Cardiac muscle cell (in vitro differentiated cells and primary cell): ENCODE measurements around the gene EIF2A. TPM values are rescaled to one million over a fixed set of nuclear protein-coding genes. Genes with fewer than 3 reads are reported as not detected.
"Not testable (repeated sequence)": the region's sequence is repeated elsewhere in the genome, so short reads cannot be mapped to it uniquely, and the experiment has no call there.

Experiments
- DNase-seq, 2 donors: peaks; one replicate each; pipeline versions ENCODE4 v3.0.0 to v3.0.0-alpha.2; 2010 to 2017; ENCODE audit warnings: low read depth in 1 of 2, low spot score in 1 of 2
- H3K27ac ChIP-seq: fragments of 200-600 bp; sonication (generic); 2 replicates; pipeline ENCODE4 v1.5.1; 2016
- H3K27me3 ChIP-seq: fragments of 200-600 bp; sonication (generic); 2 replicates; pipeline ENCODE4 v1.6.0; 2016; ENCODE audit warnings: control low read depth
- H3K36me3 ChIP-seq: fragments of 200-600 bp; sonication (generic); 2 replicates; pipeline ENCODE4 v1.5.1; 2016; ENCODE audit warnings: control low read depth
- H3K4me1 ChIP-seq: fragments of 200-600 bp; sonication (generic); 2 replicates; pipeline ENCODE4 v1.8.1; 2017; ENCODE audit warnings: low read depth, mild to moderate bottlenecking, mixed run types
- H3K4me3 ChIP-seq: fragments of 200-600 bp; sonication (generic); 2 replicates; pipeline ENCODE4 v1.5.1; 2016; ENCODE audit warnings: mild to moderate bottlenecking
- H3K9me3 ChIP-seq: fragments of 200-600 bp; sonication (generic); 2 replicates; pipeline ENCODE4 v1.5.1; 2017; ENCODE audit warnings: low read depth, mild to moderate bottlenecking, control low read depth
- polyA plus RNA-seq: library from polyadenylated mRNA; unstranded; fragments of >200 nt; fragmentation: Nextera tagmentation; extraction: Ambion mirVana; gene quantifications from 2 replicates; pipeline ENCODE4 v1.2.1, GENCODE V29; 2016
- total RNA-seq: library from RNA; depleted of rRNA; stranded (reverse); fragments of >200 nt; gene quantifications from 2 replicates; pipeline ENCODE4 v1.2.3, GENCODE V29; 2016
- TF ChIP-seq, protein P1 (sequence below): IDR thresholded peaks from 2 replicates; pipeline ENCODE4 v1.5.1; 2012; ENCODE audit warnings: low read depth, mild to moderate bottlenecking, low read length

Gene EIF2A
- total and polyA plus RNA-seq, 2 experiments from 2014 or later: 40.5 to 49.5 TPM

DNA sequence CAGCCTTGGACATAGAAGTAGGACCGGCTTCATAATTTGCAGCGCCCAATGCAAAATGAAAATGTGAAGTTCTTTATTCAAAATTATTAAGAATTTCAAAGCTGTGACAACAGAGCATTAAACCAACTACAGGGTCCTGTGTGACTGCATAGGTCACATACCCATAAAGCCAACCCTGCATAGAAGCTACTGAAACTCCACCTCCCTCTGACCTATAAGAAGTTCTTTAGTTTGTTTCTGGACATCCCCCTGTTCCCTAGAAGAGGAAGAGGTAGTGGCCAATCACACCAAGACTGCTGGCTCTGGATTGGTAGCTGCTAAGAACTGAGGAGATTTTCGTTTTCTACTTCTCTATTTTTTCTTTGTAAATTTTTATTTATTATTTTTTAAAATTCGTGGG is 47.6 kb downstream of the EIF2A start:
- no peak for DNase-seq
- no peaks in the 10 kb centered on the region for H3K27me3 ChIP-seq
- TF ChIP-seq, protein P1, sequence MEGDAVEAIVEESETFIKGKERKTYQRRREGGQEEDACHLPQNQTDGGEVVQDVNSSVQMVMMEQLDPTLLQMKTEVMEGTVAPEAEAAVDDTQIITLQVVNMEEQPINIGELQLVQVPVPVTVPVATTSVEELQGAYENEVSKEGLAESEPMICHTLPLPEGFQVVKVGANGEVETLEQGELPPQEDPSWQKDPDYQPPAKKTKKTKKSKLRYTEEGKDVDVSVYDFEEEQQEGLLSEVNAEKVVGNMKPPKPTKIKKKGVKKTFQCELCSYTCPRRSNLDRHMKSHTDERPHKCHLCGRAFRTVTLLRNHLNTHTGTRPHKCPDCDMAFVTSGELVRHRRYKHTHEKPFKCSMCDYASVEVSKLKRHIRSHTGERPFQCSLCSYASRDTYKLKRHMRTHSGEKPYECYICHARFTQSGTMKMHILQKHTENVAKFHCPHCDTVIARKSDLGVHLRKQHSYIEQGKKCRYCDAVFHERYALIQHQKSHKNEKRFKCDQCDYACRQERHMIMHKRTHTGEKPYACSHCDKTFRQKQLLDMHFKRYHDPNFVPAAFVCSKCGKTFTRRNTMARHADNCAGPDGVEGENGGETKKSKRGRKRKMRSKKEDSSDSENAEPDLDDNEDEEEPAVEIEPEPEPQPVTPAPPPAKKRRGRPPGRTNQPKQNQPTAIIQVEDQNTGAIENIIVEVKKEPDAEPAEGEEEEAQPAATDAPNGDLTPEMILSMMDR: no peak
- H3K9me3 ChIP-seq: no peaks in the 10 kb centered on the region
- H3K27ac ChIP-seq: no peak overlapping the region
- no peaks in the 10 kb centered on the region for H3K4me1 ChIP-seq
- H3K4me3 ChIP-seq: no peak overlapping the region
- H3K36me3 ChIP-seq: no peaks in the 10 kb centered on the region

DNA sequence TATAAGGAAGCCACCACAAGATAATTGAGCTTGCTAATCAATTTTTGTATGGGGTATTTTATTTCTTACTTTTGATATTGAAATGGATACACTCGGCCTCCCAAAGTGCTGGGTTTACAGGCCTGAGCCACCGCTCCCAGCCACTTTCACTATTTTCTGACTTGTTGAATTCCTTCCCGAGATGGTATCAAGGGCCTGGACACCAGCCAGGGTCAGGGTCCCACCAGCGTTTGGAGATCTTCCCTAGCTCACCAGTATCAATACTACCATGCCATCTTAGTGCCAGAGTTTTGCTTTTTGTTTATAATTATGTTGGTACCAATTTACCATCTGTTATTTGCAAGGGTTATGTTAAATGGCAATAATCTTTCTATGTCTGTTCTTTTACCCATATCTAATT is 51.1 kb downstream of the EIF2A start:
- TF ChIP-seq, protein P1: no peak
- Histone ChIP-seq H3K4me3 (no peak overlapping the region), H3K4me1 (peaks cover 6% of the 10 kb centered on the region), H3K27me3 (no peaks in the 10 kb centered on the region), H3K9me3 (no peaks in the 10 kb centered on the region), H3K27ac (no peak overlapping the region), H3K36me3 (no peaks in the 10 kb centered on the region)
- no peak for DNase-seq

DNA sequence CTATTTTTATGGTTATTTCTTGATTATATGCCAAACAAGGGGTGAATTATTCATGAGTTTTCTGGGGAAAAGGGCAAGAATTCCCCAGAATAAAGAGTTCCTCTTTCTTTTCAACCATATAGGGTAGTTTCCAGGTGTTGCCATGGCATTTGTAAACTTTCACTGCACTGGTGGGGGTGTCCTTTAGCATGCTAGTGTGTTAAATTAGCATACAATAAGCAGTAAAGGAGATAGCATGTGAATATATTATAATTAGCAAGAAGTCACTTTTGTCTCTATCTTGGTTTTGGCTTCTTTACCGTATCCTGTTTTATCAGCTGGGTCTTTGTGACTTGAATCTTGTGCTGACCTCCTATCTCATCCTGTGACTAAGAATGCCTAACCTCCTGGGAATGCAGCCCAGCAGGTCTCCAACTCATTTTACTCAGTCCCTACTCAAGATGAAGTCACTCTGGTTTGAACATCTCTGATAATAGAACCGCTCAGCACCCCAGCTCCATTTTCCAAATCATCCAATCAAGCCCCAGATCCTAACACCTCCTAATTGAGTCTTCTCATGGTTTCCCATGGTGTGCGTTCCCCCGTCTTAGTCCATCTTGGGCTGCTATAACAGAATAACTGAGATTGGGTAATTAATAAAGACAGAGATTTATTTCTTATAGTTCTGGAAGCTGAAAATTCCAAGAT is 53.2 kb downstream of the EIF2A start:
- Histone ChIP-seq H3K4me1 (peaks cover 12% of the 10 kb centered on the region), H3K4me3 (no peak overlapping the region), H3K27ac (peak overlapping the region; percentile 61), H3K27me3 (no peaks in the 10 kb centered on the region), H3K36me3 (no peaks in the 10 kb centered on the region), H3K9me3 (no peaks in the 10 kb centered on the region)
- TF ChIP-seq, protein P1: no peak
- DNase-seq: peak in 1 of 2 donors; percentile 24

DNA sequence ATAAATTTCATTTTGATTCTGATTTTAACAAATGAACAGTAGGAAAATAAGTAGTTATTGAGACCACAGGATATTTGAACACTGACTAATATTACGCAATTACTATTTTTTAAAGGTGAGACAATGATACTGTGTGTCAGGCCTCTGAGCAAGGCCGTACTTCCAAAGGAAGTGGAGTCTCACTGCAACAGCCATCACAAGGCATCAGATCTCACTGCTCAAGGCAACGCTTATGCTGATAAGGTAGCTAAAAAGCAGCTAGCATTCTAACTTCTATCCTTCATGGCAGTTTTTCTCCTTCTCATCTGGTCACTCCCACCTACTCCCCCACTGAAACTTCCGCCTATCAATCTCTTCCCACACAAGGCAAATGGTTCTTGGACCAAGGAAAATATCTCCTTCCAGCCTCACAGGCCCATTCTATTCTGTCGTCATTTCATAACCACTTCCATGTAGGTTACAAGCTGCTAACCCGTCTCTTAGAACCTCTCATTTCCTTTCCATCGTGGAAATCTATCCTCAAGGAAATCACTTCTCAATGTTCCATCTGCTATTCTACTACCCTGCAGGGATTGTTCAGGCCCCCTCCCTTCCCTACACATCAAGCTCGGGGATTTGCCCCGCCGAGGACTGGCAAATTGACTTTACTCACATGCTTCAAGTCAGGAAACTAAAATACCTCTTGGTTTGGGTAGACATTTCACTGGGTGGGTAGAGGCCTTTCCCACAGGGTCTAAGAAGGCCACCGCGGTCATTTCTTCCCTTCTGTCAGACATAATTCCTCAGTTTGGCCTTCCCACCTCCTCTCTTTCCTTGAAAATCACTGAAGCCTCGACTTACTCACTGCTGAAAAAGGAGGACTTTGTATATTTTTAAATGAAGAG is 54.3 kb downstream of the EIF2A start:
- H3K4me1 ChIP-seq: peaks cover 18% of the 10 kb centered on the region
- peak overlapping the region; percentile 61 for H3K27ac ChIP-seq
- not testable (repeated sequence) for H3K9me3 ChIP-seq, H3K27me3 ChIP-seq, H3K4me3 ChIP-seq, H3K36me3 ChIP-seq
- peak in 1 of 2 donors; percentile 22 for DNase-seq

DNA sequence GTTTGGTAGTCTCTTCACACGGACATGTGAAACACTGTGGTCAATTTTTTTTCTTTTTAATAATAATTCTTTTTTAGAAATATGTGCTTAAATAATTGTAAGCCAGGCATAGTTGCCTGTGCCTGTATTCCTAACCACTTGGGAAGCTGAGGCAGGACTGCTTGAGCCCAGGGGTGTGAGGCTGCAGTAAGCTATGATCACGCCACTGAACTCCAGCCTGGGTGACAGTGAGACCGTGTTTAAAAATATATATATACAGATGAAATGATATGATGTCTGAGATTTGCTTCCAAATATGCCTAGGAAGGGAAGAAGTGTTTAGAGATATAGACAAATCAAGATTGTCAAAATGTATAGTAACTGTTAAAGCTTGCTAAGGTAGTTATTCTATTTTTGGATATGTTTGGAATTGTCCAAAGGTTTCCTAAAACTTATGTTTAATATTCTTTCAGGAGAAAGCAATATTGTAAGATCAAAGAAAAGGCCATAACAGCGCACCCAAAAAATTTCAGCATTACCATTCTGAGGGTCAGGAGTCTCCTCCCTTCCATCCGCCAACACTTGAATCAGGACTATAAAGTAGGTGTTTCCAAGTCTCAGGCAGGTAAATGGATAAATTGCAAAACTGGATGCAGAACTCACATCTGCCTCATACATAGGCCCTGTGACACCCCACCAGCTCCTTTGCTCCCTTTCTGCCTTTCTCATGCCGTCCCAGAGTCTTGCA is 56.0 kb downstream of the EIF2A start:
- no peak for DNase-seq
- Histone ChIP-seq H3K4me3 (peak overlapping the region; percentile 84), H3K36me3 (no peaks in the 10 kb centered on the region), H3K4me1 (peaks cover 26% of the 10 kb centered on the region), H3K27me3 (no peaks in the 10 kb centered on the region), H3K27ac (peak overlapping the region; percentile 94), H3K9me3 (no peaks in the 10 kb centered on the region)
- TF ChIP-seq, protein P1: no peak
